ENCODE results near the gene CBLN1.

DNA sequence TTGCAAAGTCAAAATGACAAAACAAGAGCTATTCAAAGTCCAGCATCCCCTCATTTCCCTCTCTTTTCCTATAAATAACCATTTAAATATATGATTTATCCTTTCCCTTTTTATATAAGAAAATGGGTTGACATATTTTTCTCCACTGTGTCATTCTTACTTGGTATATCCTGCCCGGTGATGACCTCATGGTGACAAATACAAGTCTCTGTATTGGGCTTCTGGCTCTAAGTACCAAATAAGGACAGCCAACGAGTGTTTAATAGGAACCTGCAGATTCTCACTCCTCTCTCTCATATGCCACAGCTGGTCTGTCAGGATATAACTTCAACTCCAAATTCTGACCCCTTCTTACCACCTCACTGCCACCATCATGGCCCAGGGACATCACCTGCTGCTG, 25.5 kb upstream of the CBLN1 start:
- TF ChIP-seq, protein P1, sequence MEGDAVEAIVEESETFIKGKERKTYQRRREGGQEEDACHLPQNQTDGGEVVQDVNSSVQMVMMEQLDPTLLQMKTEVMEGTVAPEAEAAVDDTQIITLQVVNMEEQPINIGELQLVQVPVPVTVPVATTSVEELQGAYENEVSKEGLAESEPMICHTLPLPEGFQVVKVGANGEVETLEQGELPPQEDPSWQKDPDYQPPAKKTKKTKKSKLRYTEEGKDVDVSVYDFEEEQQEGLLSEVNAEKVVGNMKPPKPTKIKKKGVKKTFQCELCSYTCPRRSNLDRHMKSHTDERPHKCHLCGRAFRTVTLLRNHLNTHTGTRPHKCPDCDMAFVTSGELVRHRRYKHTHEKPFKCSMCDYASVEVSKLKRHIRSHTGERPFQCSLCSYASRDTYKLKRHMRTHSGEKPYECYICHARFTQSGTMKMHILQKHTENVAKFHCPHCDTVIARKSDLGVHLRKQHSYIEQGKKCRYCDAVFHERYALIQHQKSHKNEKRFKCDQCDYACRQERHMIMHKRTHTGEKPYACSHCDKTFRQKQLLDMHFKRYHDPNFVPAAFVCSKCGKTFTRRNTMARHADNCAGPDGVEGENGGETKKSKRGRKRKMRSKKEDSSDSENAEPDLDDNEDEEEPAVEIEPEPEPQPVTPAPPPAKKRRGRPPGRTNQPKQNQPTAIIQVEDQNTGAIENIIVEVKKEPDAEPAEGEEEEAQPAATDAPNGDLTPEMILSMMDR (IDR thresholded peaks at IDR 0.05) = no peak
- no peak for TF ChIP-seq POLR2A (IDR thresholded peaks at IDR 0.05)

Measured in esophagus squamous epithelium (tissue), 4 donors.